Measurements from ENCODE around the gene UGT2A2. TPM values are rescaled to one million over a fixed set of nuclear protein-coding genes. Genes with fewer than 3 reads are reported as not detected.

Gene UGT2A2
- total and polyA plus RNA-seq, 10 of the 15 experiments (the other 5 are each of a cell fraction or from before 2014, with no cell fraction given): 0.18 TPM; not detected in 9

GRCh38 chr4:69610484-69610883 is 29.0 kb downstream of the UGT2A2 start:
- no peak overlapping the region for H3K4me2 ChIP-seq (ENCODE audit: control insufficient read depth, insufficient read depth)
- in situ Hi-C loops (cut with MboI) (loop anchor here (25.0 kb wide), 2 partner anchors 298 to 1123 kb away; no protein-coding TSS in a partner anchor), intact Hi-C loops (cut with micrococcal nuclease; ENCODE audit: unreplicated experiment) (loop anchor here (10.0 kb wide), 1 partner anchor 1616 kb away; no protein-coding TSS in a partner anchor)
- no peaks in the 10 kb centered on the region for H3K9me3 ChIP-seq (replicated peaks; ENCODE audit: control insufficient read depth, insufficient read depth, low read length)
- no peaks in the 10 kb centered on the region for H3K27me3 ChIP-seq (replicated peaks in 1 of 2; ENCODE audit: control insufficient read depth in 2 of 2, insufficient read depth in 2 of 2, low read length in 1 of 2)
- BruUV-seq (replicated peaks): no TSS peak
- POLR2A ChIA-PET: no interaction called here
- no peak for TF ChIP-seq IRF3 (IDR thresholded peaks at IDR 0.05)
- TF ChIP-seq SUPT20H (IDR thresholded peaks at IDR 0.05; ENCODE audit: borderline replicate concordance, control insufficient read depth, low read depth, low read length): no peak
- no peak for TF ChIP-seq NBN (IDR thresholded peaks at IDR 0.05)
- no peak for TF ChIP-seq BHLHE40 (IDR thresholded peaks at IDR 0.05; ENCODE audit: borderline replicate concordance in 1 of 2, low read depth in 2 of 2, low read length in 1 of 2)
- TF ChIP-seq POU2F2 (IDR thresholded peaks at IDR 0.05; ENCODE audit: borderline replicate concordance, low read depth, low read length): no peak
- TF ChIP-seq EZH2 (IDR thresholded peaks at IDR 0.05; ENCODE audit: borderline replicate concordance, control insufficient read depth, low read depth, low read length): no peak
- TF ChIP-seq MXI1 (IDR thresholded peaks at IDR 0.05; ENCODE audit: low read depth, low read length): no peak
- ATAC-seq (no peak), FAIRE-seq (no peak), DNase-seq (ENCODE audit: low read depth, low spot score) (no peak)
- H3K27ac ChIP-seq (ENCODE audit: control insufficient read depth, insufficient read depth): no peak overlapping the region
- CTCF ChIA-PET: interaction anchor here (0.8 kb wide), 1 partner anchor 21 kb away, joined by 3 read pairs; no protein-coding TSS in a partner anchor
- RAD21 ChIA-PET (ENCODE audit: unreplicated experiment): no interaction called here
- SMC1A ChIA-PET (ENCODE audit: uncharacterized antibody, unreplicated experiment): no interaction called here
- WGBS (ENCODE audit: insufficient coverage, insufficient replicate concordance, low lambda C conversion rate, missing lambda C conversion rate): 0% methylated on average over 1 of the region's 1 CpG
- H3K4me3 ChIP-seq: no peak overlapping the region
- no peaks in the 10 kb centered on the region for H4K20me1 ChIP-seq (ENCODE audit: control insufficient read depth, insufficient read depth)
- no peak overlapping the region for H2AFZ ChIP-seq (ENCODE audit: control insufficient read depth, low read depth, low read length)
- no peaks in the 10 kb centered on the region for H3K36me3 ChIP-seq (ENCODE audit: control insufficient read depth in 2 of 2, insufficient read depth in 2 of 2, low read length in 1 of 2)
- no peaks in the 10 kb centered on the region for H3K4me1 ChIP-seq (ENCODE audit: control insufficient read depth, insufficient read depth, low read length)
- no peak overlapping the region for H3K9ac ChIP-seq (ENCODE audit: control insufficient read depth, insufficient read depth, low read length)
- no peaks in the 10 kb centered on the region for H3K79me2 ChIP-seq (ENCODE audit: control insufficient read depth, insufficient read depth, low read length)
